HUES64 (cell line): ENCODE measurements around the gene PVALEF.

Experiments
- H3K27ac ChIP-seq: 2 replicates; pipeline ENCODE4 v1.7.0; 2013; ENCODE audit warnings: low read depth, low read length, inconsistent platforms
- H3K27me3 ChIP-seq: 2 replicates; pipeline ENCODE4 v1.6.1; 2013; ENCODE audit warnings: mild to moderate bottlenecking, low read length; ENCODE audit not compliant: insufficient read depth
- H3K36me3 ChIP-seq: 2 replicates; pipeline ENCODE4 v1.6.1; 2013; ENCODE audit warnings: mild to moderate bottlenecking, low read length; ENCODE audit not compliant: insufficient read depth
- H3K4me1 ChIP-seq: 2 replicates; pipeline ENCODE4 v1.6.1; 2013; ENCODE audit warnings: mild to moderate bottlenecking, low read length, moderate library complexity; ENCODE audit not compliant: insufficient read depth
- H3K4me3 ChIP-seq: 2 replicates; pipeline ENCODE4 v1.5.1; 2013; ENCODE audit warnings: mild to moderate bottlenecking, low read length, moderate library complexity
- H3K9ac ChIP-seq: 2 replicates; pipeline ENCODE4 v1.6.1; 2013; ENCODE audit warnings: mild to moderate bottlenecking, low read depth, low read length
- H3K9me3 ChIP-seq: 2 replicates; pipeline ENCODE4 v1.6.1; 2013; ENCODE audit warnings: low read depth, low read length; ENCODE audit not compliant: insufficient read depth
- WGBS: fragments of 150-250, 120-280 bp; methylation state at CpG from one replicate; pipeline ENCODE4 v1.1.7; 2013; ENCODE audit warnings: missing lambda C conversion rate; 5-methylcytosine and 5-hydroxymethylcytosine counted together

The PVALEF gene

GRCh38 chr17:81196505-81197408 is 31.4 kb downstream of the PVALEF start:
- no peak overlapping the region for H3K4me3 ChIP-seq
- 95% methylated on average over 45 of the region's 45 CpGs for WGBS
- no peaks in the 10 kb centered on the region for H3K27me3 ChIP-seq
- no peak overlapping the region for H3K27ac ChIP-seq
- H3K9ac ChIP-seq: no peak overlapping the region
- no peaks in the 10 kb centered on the region for H3K9me3 ChIP-seq
- H3K36me3 ChIP-seq: peaks cover 43% of the 10 kb centered on the region
- H3K4me1 ChIP-seq: no peaks in the 10 kb centered on the region

GRCh38 chr17:81197409-81197795 is 32.1 kb downstream of the PVALEF start:
- no peak overlapping the region for H3K4me3 ChIP-seq
- no peaks in the 10 kb centered on the region for H3K27me3 ChIP-seq
- H3K27ac ChIP-seq: no peak overlapping the region
- no peak overlapping the region for H3K9ac ChIP-seq
- H3K9me3 ChIP-seq: no peaks in the 10 kb centered on the region
- no peaks in the 10 kb centered on the region for H3K4me1 ChIP-seq
- peaks cover 41% of the 10 kb centered on the region for H3K36me3 ChIP-seq
- 88% methylated on average over 14 of the region's 14 CpGs for WGBS

- no peak overlapping the region for H3K27ac ChIP-seq
- 95% methylated on average over 21 of the region's 21 CpGs for WGBS
- H3K9me3 ChIP-seq: no peaks in the 10 kb centered on the region
- H3K27me3 ChIP-seq: no peaks in the 10 kb centered on the region
- no peaks in the 10 kb centered on the region for H3K4me1 ChIP-seq
- peaks cover 41% of the 10 kb centered on the region for H3K36me3 ChIP-seq
- H3K9ac ChIP-seq: no peak overlapping the region
- no peak overlapping the region for H3K4me3 ChIP-seq
Observed at GRCh38 chr17:81197831-81198490, 32.7 kb downstream of the PVALEF start.

GRCh38 chr17:81198826-81199481 is 33.6 kb downstream of the PVALEF start:
- Histone ChIP-seq H3K9me3 (no peaks in the 10 kb centered on the region), H3K36me3 (peaks cover 45% of the 10 kb centered on the region), H3K9ac (no peak overlapping the region), H3K27ac (no peak overlapping the region), H3K4me1 (no peaks in the 10 kb centered on the region), H3K27me3 (no peaks in the 10 kb centered on the region), H3K4me3 (no peak overlapping the region)
- WGBS: 95% methylated on average over 22 of the region's 22 CpGs

GRCh38 chr17:81199482-81199830 is 34.1 kb downstream of the PVALEF start:
- Histone ChIP-seq H3K9ac (no peak overlapping the region), H3K4me3 (no peak overlapping the region), H3K27me3 (no peaks in the 10 kb centered on the region), H3K9me3 (no peaks in the 10 kb centered on the region), H3K36me3 (peaks cover 44% of the 10 kb centered on the region), H3K27ac (no peak overlapping the region), H3K4me1 (no peaks in the 10 kb centered on the region)
- 96% methylated on average over 18 of the region's 18 CpGs for WGBS

GRCh38 chr17:81200201-81200600 is 34.9 kb downstream of the PVALEF start:
- H3K27ac ChIP-seq: no peak overlapping the region
- WGBS: 96% methylated on average over 18 of the region's 18 CpGs
- H3K36me3 ChIP-seq: peaks cover 37% of the 10 kb centered on the region
- H3K9ac ChIP-seq: no peak overlapping the region
- no peak overlapping the region for H3K4me3 ChIP-seq
- H3K4me1 ChIP-seq: no peaks in the 10 kb centered on the region
- H3K9me3 ChIP-seq: no peaks in the 10 kb centered on the region
- no peaks in the 10 kb centered on the region for H3K27me3 ChIP-seq

GRCh38 chr17:81200695-81201580 is 35.6 kb downstream of the PVALEF start:
- Histone ChIP-seq H3K4me3 (no peak overlapping the region), H3K27ac (no peak overlapping the region), H3K36me3 (peaks cover 30% of the 10 kb centered on the region), H3K27me3 (no peaks in the 10 kb centered on the region), H3K4me1 (no peaks in the 10 kb centered on the region), H3K9me3 (no peaks in the 10 kb centered on the region), H3K9ac (no peak overlapping the region)
- 91% methylated on average over 27 of the region's 27 CpGs for WGBS

- Histone ChIP-seq H3K4me1 (no peaks in the 10 kb centered on the region), H3K27ac (no peak overlapping the region), H3K36me3 (peaks cover 28% of the 10 kb centered on the region), H3K9me3 (no peaks in the 10 kb centered on the region), H3K27me3 (no peaks in the 10 kb centered on the region), H3K4me3 (no peak overlapping the region), H3K9ac (no peak overlapping the region)
- WGBS: 98% methylated on average over 10 of the region's 10 CpGs
Observed at GRCh38 chr17:81202318-81202717, 37.0 kb downstream of the PVALEF start.

- H3K36me3 ChIP-seq: peaks cover 23% of the 10 kb centered on the region
Observed at GRCh38 chr17:81203136-81203535, 37.8 kb downstream of the PVALEF start.

GRCh38 chr17:81204578-81204977 is 39.3 kb downstream of the PVALEF start:
- no peak overlapping the region for H3K9ac ChIP-seq
- H3K4me1 ChIP-seq: no peaks in the 10 kb centered on the region
- no peak overlapping the region for H3K4me3 ChIP-seq
- H3K36me3 ChIP-seq: peaks cover 12% of the 10 kb centered on the region
- no peak overlapping the region for H3K27ac ChIP-seq
- H3K9me3 ChIP-seq: no peaks in the 10 kb centered on the region
- WGBS: 87% methylated on average over 10 of the region's 10 CpGs
- H3K27me3 ChIP-seq: no peaks in the 10 kb centered on the region

More at GRCh38 chr17:81203136-81203535, 37.8 kb downstream of the PVALEF start:
- H3K9me3 ChIP-seq: no peaks in the 10 kb centered on the region
- H3K9ac ChIP-seq: no peak overlapping the region
- H3K27ac ChIP-seq: no peak overlapping the region
- 96% methylated on average over 20 of the region's 20 CpGs for WGBS
- H3K4me1 ChIP-seq: no peaks in the 10 kb centered on the region
- no peaks in the 10 kb centered on the region for H3K27me3 ChIP-seq
- no peak overlapping the region for H3K4me3 ChIP-seq
